HepG2 (cell line): Measurements from ENCODE around the gene SSC5D. TPM values are rescaled to one million over a fixed set of nuclear protein-coding genes. Genes with fewer than 3 reads are reported as not detected.

ENCODE experiments used
- HMG20B ChIP-seq: conservative IDR thresholded peaks from 2 replicates; pipeline ENCODE4 v1.6.1; 2016; ENCODE audit warnings: missing genetic modification reagents, missing compliant biosample characterization
- HNRNPL ChIP-seq: fragments of 200-400 bp; formaldehyde crosslinking; IDR thresholded peaks from 2 replicates; pipeline ENCODE4 v1.6.1; 2017; ENCODE audit warnings: mild to moderate bottlenecking, low read depth, low read length
- JARID2 ChIP-seq: sonication (generic); formaldehyde crosslinking; IDR thresholded peaks from 2 replicates; pipeline ENCODE4 v1.8.1; 2023; ENCODE audit warnings: missing genetic modification reagents, inconsistent platforms; ENCODE audit not compliant: insufficient replicate concordance
- MIER2 ChIP-seq: IDR thresholded peaks from 2 replicates; pipeline ENCODE4 v1.6.1; 2016; ENCODE audit warnings: missing biosample characterization, missing genetic modification reagents
- MIER3 ChIP-seq: IDR thresholded peaks from 2 replicates; pipeline ENCODE4 v1.6.1; 2016; ENCODE audit warnings: missing compliant biosample characterization, borderline replicate concordance
- MIXL1 ChIP-seq: IDR thresholded peaks from 2 replicates; pipeline ENCODE4 v1.6.1; 2016
- RNF219 ChIP-seq: sonication (generic); formaldehyde crosslinking; IDR thresholded peaks from 2 replicates; pipeline ENCODE4 v1.5.0; 2020; ENCODE audit warnings: mild to moderate bottlenecking, missing genetic modification reagents
- SP2 ChIP-seq: sonication (generic); formaldehyde crosslinking; IDR thresholded peaks from 2 replicates; pipeline ENCODE4 v1.5.1; 2020; ENCODE audit warnings: mild to moderate bottlenecking, missing genetic modification reagents
- SYNCRIP ChIP-seq: fragments of 200-400 bp; formaldehyde crosslinking; IDR thresholded peaks from 2 replicates; pipeline ENCODE4 v1.6.1; 2018; ENCODE audit warnings: mild to moderate bottlenecking, low read depth, low read length; ENCODE audit not compliant: insufficient read depth
- TBL1XR1 ChIP-seq: fragments of 150-350 bp; IDR thresholded peaks from 2 replicates; pipeline ENCODE4 v1.6.1; 2014; ENCODE audit warnings: borderline replicate concordance, low read length; ENCODE audit not compliant: partially characterized antibody
- THAP11 ChIP-seq: IDR thresholded peaks from 2 replicates; pipeline ENCODE4 v1.6.1; 2016; ENCODE audit warnings: missing biosample characterization, missing genetic modification reagents
- ZBTB7A ChIP-seq: sonication (generic); formaldehyde crosslinking; IDR thresholded peaks from 2 replicates; pipeline ENCODE4 v1.8.0; 2022; ENCODE audit warnings: mild to moderate bottlenecking, missing genetic modification reagents
- ZFP62 ChIP-seq: sonication (generic); formaldehyde crosslinking; IDR thresholded peaks from 2 replicates; pipeline ENCODE4 v1.4.0; 2020; ENCODE audit warnings: missing genetic modification reagents
- ZNF18 ChIP-seq: sonication (generic); formaldehyde crosslinking; IDR thresholded peaks from 2 replicates; pipeline ENCODE4 v1.8.0; 2022; ENCODE audit warnings: mild to moderate bottlenecking, missing genetic modification reagents; ENCODE audit not compliant: insufficient replicate concordance
- ZNF235 ChIP-seq: sonication (generic); formaldehyde crosslinking; IDR thresholded peaks from 2 replicates; pipeline ENCODE4 v1.8.1; 2023; ENCODE audit warnings: mild to moderate bottlenecking, missing genetic modification reagents, borderline replicate concordance
- ZNF280D ChIP-seq: sonication (generic); formaldehyde crosslinking; IDR thresholded peaks from 2 replicates; pipeline ENCODE4 v1.5.1; 2020; ENCODE audit warnings: mild to moderate bottlenecking, missing genetic modification reagents
- ZNF562 ChIP-seq: sonication (generic); formaldehyde crosslinking; IDR thresholded peaks from 2 replicates; pipeline ENCODE4 v1.8.0; 2022; ENCODE audit warnings: missing genetic modification reagents, borderline replicate concordance
- ZNF580 ChIP-seq: IDR thresholded peaks from 2 replicates; pipeline ENCODE4 v1.6.1; 2016; ENCODE audit warnings: low read depth, borderline replicate concordance
- ZNF737 ChIP-seq: sonication (generic); formaldehyde crosslinking; IDR thresholded peaks from 2 replicates; pipeline ENCODE4 v1.5.0; 2020; ENCODE audit warnings: missing genetic modification reagents, mild to moderate bottlenecking, borderline replicate concordance
- polyA plus RNA-seq, 8 experiments: library from polyadenylated mRNA; depleted of rRNA in 3 of 8; stranded (reverse) in 7 of 8; unstranded in 1 of 8; fragments of >200 nt; fragmentation: Illumina TruSeq in 4 of 8; extraction: Trizol in 4 of 8; gene quantifications; 2 replicates each; pipeline versions ENCODE4 v1.2.1 to v1.2.3, GENCODE V29; 2011 to 2016; ENCODE audit warnings: low read depth in 4 of 8, missing spikeins in 1 of 8, mixed read lengths in 1 of 8; ENCODE audit not compliant: insufficient read depth in 1 of 8
- total RNA-seq, 5 experiments: library from RNA; depleted of rRNA; stranded (reverse); fragments of >200 nt; fragmentation: Illumina TruSeq; extraction: Trizol; gene quantifications; 2 replicates each; pipeline ENCODE4 v1.2.3, GENCODE V29; 2016; ENCODE audit warnings: low read depth in 1 of 5
- TF ChIP-seq, protein P1 (sequence below): sonication (generic); formaldehyde crosslinking; IDR thresholded peaks from 2 replicates; pipeline ENCODE4 v1.4.0; 2020; ENCODE audit warnings: missing genetic modification reagents

Gene SSC5D
- total and polyA plus RNA-seq, 2 of the 13 experiments (the other 11 are each of a cell fraction or from before 2014, with no cell fraction given), result not detected

GRCh38 chr19:55503502-55504251 is 15.4 kb downstream of the SSC5D start (continued):
- TF ChIP-seq HMG20B (CRISPR knock-in tag) (no peak), JARID2 (CRISPR knock-in tag) (no peak), THAP11 (CRISPR knock-in tag) (peak; percentile 73), ZNF562 (0 out of 2 replicates have a peak, but pooled peaks have one; percentile 54), TBL1XR1 (peak; percentile 17), MIXL1 (CRISPR knock-in tag) (no peak), ZNF280D (CRISPR knock-in tag) (0 out of 2 replicates have a peak, but pooled peaks have one; percentile 38), ZBTB7A (CRISPR knock-in tag) (0 out of 2 replicates have a peak, but pooled peaks have one; percentile 54), RNF219 (no peak), SYNCRIP (no peak), MIER3 (peak; percentile 25; the same call in 1 of the 2 replicates), MIER2 (no peak), SP2 (CRISPR knock-in tag) (no peak), ZNF580 (no peak), ZNF737 (CRISPR knock-in tag) (no peak), HNRNPL (peak; percentile 67; the same call in 1 of the 2 replicates), ZFP62 (CRISPR knock-in tag) (no peak), ZNF18 (CRISPR knock-in tag) (no peak), ZNF235 (no peak)
- TF ChIP-seq, protein P1, sequence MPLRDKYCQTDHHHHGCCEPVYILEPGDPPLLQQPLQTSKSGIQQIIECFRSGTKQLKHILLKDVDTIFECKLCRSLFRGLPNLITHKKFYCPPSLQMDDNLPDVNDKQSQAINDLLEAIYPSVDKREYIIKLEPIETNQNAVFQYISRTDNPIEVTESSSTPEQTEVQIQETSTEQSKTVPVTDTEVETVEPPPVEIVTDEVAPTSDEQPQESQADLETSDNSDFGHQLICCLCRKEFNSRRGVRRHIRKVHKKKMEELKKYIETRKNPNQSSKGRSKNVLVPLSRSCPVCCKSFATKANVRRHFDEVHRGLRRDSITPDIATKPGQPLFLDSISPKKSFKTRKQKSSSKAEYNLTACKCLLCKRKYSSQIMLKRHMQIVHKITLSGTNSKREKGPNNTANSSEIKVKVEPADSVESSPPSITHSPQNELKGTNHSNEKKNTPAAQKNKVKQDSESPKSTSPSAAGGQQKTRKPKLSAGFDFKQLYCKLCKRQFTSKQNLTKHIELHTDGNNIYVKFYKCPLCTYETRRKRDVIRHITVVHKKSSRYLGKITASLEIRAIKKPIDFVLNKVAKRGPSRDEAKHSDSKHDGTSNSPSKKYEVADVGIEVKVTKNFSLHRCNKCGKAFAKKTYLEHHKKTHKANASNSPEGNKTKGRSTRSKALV (CRISPR knock-in tag), result no peak
